Measurements from ENCODE around the gene CADM3.

CADM3 gene

DNA sequence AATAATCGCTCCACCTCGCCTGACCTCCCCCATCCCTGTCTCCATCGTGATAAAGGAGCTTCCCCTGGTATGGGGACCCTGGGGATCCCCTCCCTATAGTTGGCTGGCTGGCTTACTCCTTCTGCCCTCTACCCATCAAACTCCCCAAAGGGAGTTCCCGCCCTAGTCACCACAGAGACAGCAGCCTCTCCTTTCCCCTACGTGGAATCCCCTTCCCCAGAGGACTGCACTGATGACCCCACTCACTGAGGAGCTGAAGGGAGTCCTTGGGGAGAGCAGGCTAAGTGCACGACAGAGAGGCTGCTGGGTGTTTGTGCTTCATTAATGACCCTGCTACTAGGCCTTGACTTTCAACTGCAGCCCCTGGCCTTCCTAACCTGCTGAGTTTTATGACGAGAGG lies 1.9 kb downstream of the CADM3 start:
- no peak for DNase-seq (ENCODE audit: low read depth)

DNA sequence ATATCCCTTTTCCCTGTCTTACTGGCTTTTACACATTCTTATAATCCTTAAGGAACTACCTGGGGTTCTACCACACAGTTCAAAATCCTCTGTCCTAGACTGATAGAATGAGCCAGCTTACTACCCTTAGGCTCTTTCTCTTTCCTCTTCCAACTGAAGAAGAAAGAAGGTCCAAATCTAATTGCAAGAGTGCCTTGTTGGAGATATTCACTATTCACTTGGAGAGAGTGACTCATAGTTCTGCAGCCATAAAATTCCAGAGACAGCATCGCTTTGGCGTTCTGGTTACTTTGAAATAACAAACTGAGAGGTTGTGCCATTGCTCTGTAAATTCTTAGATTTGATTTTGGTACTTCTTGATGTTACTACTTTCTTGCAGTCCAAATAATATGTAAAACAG lies 4.2 kb downstream of the CADM3 start:
- peak; percentile 8 for DNase-seq (ENCODE audit: low read depth)

DNA sequence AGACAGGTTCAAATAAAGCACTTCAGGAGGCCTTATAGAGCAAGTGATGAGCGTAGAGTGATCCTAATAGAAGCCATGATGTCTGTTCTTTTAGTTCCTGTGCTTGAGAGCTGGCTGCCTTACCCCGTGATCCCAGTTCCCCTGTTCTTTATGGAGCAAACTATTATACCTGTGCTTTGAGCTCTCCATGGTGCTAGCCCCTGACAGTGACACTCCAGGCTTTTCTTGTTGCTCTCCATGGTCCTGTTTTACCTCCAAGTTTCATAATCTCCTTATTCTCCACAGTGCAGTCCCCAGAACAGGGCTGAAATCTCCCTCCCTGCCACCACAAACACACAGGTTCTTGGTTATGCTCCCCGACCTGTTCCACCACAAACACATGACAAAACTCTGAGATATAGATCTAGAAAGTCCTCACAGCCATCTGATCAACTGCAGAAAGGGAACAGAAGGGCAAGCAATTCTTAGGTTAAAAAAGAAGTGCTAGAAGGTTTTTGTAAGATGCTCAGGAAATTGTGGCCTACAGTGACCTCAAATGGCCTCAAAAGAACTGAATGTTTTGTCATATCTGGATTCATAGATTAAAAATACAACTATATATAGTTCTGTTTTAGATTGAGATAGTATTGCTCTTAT lies 6.0 kb downstream of the CADM3 start:
- DNase-seq (ENCODE audit: low read depth): peak; percentile 79

DNA sequence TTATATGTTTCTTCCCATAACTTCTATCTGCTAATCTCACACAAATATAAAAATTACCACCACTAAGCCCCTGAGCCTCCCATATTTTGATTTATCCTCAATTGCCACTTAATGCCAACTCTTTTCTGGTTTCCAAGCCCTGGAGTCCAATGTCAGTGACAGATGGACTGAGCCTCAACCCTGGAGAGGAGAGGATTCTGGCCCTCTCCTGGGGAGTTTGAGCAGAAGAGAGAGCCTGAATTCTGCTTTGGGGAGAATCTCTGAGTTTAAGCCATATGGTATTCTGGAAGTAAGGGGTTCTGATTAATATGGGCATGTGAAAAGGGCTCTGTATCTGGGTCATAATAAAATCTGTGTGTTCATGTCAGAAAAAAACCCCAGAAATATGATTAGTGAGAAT lies 8.5 kb downstream of the CADM3 start:
- no peak for DNase-seq (ENCODE audit: low read depth)

DNA sequence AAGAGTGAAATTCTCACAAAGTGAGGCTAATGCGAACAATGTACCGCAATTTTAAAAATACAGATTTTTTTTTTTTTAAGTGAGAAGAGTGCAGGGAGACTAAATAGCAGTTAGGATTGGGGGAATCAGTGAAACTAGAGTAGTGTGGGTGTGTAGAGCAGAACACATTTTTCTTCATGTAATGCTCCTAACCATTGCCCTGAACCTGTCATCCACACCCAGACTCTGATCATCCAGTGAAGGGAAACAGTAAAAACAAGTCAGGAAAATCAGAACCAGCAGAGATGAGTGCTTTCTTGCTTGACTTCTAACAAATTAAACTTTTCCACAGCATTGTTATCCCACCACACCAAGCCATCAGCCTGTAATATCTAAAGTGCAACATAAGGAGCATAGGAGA lies 9.1 kb downstream of the CADM3 start:
- no peak for DNase-seq (ENCODE audit: low read depth)

DNA sequence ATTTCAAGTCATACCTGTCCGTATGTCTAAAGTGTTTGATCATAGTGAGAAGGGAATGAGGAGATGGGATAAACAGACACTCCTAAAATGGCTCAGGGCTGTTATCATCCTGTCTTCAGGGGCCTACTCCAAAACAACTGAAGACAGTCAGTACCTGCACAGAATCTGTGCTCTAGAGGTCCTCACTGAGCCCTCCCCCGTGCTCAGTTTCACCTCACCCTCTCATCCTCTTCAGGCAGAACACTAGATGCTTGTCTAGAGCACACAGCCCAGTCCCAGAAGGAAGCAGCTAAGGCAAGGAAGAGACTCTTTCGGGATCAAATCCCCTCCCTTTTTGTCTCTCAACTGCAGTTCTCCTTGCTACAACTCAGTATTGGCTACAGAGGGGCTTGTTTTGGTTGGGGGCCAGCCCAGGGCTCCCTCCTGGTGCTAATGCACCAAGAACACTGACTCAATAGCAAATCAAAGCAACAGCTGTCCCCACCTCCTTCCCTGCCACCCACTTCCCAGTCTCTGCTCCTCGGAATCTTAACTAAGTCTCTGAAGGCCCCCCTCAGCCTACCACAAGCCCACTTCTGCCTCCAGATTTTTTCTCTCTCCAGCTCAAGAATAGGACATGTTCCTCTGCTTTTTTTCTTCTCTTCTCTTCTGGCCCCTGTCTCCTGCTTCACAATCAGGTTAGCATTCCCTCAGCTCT lies 10.1 kb downstream of the CADM3 start:
- no peak for DNase-seq (ENCODE audit: low read depth)

DNA sequence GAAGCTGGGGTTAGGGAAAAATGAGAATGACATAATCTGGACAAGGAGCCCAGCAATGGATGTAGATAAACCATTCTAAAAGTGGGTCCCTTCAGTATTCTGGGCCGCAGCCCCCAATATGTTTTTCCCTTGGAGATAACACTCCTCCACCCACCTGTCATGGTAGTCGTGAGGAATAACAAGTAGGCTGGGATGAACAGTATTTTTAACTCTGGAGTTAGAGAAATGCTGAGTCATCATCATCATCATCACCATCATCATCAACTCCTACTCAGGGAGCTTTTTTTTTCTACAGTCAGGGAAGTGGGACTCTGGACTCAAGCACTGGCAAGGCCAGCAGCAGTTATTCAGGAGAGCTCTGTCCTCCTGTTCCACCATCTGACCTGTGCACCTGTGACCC lies 12.8 kb downstream of the CADM3 start:
- no peak for DNase-seq (ENCODE audit: low read depth)

DNA sequence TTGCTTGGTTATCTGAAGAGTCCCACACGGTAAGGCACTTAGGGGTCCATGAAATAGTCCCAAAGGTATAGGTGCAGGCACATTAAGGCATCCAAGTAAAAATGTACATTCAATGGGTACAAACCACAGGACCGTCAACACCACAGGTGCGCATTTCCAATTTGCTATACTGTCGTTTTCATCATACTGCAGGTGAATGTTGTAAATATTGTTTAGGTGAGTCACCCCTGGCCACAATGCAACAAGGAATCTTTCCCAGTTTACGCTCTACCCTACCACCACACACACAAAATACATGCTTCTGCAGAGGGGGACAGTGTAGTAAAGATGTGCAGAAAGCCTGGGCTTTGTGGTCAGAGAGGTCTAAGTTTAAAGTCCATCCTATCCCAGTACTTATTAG lies 13.7 kb downstream of the CADM3 start:
- no peak for DNase-seq (ENCODE audit: low read depth)

DNA sequence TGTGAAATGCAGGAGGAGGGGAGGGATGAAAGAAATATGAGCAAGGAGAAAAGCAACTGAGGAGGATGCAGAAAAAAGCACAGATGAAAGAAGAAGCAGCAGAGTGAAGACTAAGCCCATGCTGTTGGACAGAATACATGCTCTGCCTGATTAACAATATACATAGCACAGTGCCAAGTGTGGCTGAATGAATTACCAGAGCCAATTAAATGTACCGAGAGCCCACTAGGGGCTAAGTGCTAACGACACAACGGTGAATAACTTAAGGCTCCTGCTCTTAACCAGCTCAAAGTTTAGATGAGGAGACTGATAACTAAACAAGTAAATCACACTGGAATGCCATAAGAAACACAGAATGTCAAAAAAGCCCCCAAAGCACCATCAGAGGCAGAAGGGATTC lies 15.6 kb downstream of the CADM3 start:
- DNase-seq (ENCODE audit: low read depth): no peak

DNA sequence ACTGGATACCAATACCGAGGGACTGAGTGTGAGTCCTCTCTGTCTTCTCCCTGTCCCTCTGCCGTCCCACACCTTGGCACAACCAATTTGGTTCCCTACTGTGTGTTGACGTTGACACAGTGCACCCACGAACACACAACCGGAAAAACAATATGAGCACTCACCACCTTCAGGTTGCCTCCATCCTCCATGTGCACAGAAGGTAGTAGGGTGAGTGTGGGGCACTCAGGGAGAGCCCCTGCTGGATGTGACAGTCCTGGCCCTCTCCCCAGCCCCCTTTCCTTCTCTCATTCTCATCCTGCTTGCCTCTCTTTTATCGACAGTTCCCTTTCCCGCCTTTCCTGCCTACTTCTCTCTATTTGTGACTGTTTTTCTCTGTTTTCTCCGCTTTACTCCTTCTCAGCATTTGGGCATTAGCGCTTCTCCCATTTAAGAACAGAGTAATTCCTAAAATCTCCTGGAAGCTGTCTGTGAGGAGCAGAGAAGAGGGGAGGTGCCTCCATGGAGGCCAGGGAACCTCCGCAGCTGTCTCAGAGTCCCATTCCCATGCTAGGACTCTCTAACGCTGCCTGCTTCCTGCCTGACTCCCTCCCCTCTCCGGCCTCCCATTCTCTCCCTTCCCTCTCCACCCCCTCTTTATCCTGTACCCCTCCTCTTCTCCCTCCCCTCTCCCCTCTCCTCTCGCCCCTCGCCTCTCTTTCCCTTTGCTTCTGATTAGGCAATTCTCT lies 16.4 kb downstream of the CADM3 start:
- no peak for DNase-seq (ENCODE audit: low read depth)

DNA sequence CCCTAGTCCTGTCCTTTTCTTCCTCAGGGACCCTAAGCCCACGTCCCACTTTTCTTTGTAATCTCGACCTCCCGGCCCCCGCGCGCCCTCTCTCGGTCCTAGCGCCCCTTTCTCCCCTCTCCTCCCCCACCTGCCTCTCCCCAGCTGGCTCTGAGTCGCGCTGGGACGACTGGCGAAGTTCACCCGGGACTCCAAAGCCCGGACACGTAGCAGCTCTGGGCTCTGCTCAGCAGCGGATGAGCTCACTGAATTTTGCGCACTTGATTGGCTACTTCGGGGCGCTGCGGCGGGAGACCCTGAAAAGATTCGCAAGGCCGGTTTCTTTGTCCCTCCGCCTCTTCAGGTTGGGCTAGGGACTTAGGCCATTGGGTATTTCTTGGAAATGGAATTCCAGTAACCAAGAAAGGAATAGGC lies 17.0 kb downstream of the CADM3 start:
- DNase-seq (ENCODE audit: low read depth): peak; percentile 58

DNA sequence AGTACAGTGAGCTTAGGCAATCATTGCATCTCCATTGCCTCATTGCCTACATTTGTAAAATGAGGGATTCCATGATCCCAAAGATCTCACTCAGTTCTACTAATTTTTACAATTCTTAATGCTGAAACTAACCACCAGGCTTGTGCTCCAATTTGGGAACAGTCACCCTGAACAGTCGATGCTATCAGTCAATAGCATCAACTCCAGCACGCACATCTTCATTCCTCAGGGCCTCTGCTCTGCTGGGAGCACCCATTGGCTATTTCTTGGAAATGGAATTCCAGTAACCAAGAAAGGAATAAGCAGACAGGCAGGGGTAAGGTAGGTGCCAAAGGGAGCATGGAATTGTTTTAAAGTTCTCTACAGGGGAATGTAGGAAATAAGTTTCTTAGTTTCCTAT lies 19.0 kb downstream of the CADM3 start:
- DNase-seq (ENCODE audit: low read depth): no peak

DNA sequence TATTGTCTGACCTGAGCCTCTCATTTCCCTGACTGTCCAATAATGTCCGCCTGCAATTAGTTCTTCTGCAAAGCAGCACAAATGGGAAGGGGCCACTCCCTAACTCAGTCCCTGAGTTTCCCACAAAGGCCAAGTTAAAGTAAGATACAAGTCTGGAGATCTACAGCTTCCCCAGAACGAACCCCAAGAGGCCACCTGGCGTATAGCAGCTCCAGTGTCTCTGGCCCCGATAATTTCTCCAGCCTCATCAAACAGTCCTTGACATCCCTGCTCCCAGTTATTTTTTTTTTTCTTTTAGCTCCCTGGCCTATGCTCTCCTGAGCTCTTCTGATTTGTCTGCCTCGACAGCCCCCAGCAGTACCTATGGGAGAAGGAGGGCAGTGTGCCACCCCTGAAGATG lies 25.1 kb downstream of the CADM3 start:
- no peak for DNase-seq (ENCODE audit: low read depth)

DNA sequence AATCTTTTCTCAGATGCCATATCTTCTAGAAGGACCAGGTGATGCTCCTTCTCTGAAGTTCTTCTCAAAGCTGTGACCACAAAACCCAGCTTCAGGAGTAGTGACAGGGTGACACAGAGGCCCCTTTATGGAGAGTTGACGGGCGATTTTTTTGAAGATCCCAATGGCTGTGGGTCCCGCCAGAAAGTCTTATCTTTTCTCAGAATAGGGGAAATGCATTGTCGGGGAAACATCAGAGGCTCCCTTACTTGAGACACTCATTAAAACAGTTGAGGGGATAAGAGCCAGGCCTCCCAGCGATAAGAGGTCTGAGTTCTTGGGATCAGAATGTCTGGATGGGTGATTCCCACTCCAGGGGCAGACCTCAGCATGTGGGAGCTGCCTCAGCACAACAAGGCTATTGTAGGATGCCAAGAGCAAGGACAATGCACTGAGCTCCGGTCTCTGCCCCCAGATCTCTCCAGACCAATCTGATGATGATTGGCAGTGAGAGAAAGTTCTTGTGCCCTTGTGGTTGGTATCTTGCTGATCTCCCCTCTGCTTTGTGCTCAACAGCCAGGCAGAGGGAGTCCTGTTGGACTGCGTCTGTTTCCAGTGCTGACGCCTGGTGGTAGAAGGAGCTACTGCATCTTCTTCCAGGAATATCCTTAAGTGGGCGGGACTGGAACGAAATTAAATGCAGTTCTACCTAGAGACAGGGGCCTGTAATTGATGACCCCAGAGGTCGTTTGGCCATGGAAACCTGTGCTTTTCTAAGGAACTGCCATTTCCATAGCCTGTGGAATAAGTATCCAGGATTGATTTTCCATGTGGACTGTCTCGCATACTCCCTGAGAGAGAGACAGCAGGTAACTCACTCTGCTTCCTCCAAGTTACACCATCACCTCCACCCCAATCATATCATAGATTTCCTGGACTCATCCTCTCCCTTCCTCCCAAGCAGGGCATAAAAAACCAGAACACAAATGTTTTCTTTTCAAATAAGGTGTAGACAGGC lies 26.4 kb downstream of the CADM3 start:
- DNase-seq (ENCODE audit: low read depth): peak; percentile 77

DNA sequence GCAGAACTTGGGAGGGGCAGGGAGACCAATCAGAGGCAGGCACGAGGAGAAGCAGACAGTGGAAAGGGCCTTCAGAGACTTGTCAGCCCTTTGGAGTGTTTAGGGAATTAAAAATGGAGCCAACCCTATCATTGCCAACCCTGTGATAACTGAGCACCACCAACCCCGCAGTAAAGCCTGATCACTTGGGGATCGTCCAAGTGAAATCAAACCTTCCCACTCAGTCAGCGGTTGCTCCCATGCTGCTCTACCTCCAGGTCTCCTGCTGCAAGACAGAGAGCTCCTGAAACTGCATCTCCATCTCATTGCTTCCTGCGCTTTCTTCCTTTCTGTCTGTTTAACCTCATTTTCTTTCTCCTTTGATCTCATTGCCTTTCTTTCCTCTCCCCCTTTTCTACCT lies 28.5 kb downstream of the CADM3 start:
- no peak for DNase-seq (ENCODE audit: low read depth)

DNA sequence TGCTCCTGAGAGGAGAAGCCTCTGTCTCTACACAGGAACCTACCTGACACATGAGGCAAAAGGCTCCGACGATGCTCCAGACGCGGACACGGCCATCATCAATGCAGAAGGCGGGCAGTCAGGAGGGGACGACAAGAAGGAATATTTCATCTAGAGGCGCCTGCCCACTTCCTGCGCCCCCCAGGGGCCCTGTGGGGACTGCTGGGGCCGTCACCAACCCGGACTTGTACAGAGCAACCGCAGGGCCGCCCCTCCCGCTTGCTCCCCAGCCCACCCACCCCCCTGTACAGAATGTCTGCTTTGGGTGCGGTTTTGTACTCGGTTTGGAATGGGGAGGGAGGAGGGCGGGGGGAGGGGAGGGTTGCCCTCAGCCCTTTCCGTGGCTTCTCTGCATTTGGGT lies 29.4 kb downstream of the CADM3 start:
- no peak for DNase-seq (ENCODE audit: low read depth)

DNA sequence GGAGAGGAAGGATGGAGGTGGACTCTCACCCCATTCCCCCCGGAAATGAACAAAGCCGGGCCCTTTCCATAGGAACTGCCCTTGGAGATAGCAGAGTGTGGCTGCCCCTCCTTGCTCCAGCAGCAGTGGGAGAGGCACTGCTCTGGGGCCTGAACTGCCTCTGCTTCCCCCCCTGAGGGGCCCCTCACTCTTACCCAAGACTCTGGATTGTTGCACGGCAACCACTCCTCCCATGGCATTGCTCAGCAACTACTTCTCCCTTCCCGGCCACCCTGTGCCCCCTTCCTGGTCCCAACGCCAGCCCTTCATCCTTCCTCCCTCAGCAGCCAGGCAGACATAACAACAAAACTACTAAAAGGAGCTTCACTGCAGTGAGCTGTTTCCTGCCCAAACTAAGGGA lies 30.2 kb downstream of the CADM3 start:
- DNase-seq (ENCODE audit: low read depth): no peak

DNA sequence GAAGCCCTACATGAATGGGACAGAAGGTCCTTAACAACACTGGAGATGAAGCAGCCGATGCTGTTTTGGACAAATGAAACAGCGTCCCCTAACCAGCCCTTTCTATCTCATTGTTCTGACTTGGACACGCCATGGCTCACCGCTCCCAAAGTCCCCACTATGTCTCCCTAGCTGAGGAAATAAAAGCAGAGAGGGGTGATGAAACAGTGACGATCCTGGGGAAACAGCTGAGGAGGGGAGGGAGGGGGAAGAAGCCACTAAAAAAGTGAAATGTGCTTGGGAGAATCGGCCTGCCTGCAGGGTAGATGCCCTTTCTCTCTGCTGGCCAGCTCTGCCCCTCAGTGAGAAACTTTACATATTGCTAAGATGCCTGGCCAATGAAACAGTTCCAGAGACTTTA lies 32.2 kb downstream of the CADM3 start:
- no peak for DNase-seq (ENCODE audit: low read depth)

DNA sequence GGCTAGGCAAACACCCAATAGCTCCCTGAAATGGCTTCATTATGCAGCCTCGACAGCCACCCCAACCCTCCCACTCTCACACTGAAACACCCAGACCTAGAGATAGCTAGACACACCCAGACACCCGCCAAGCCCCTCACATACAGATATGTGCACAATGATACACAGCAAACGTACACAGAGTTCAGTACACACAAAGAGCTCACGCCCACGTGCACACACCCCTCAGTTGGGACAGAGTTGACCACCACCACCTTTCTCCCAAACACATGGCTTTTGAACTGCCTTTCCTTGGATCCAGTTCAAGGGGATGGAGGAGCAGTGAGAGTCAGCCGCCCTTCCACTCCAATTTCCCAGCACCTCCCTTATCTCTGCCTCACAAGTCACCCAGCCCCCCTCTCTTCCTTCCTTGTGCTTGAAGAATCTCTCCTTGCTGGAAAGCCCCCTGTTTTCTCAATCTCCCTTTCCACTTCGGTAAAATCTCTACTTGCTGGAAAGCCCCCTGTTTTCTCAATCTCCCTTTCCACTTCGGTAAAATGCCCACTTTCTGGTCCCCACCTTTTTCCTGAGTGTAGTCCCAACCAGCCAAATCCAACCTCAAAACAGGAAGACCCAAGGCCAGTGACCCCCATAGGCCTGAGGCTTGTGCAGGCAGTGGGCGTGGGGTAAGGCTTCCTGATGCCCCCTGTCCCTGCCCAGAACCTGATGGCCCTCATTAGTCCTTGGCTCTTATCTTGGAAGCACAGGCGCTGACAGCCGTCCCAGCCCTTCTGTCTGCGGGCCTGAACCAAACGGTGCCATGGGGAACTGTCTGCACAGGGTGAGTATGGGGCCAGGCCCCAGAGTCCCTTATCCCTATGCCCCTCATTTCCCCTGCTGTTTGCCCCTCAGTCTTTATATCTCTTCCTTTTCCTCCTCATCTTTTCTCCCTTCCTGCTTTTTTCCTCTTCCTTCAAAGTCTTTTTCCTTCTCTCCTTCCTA lies 33.0 kb downstream of the CADM3 start, which contains the start of gene ACKR1:
TSS of gene ACKR1 (plus strand) at position 715 of the 981 bp plus-strand sequence. CDS start at position 800, 85 bp downstream.
- no peak for DNase-seq (ENCODE audit: low read depth)

DNA sequence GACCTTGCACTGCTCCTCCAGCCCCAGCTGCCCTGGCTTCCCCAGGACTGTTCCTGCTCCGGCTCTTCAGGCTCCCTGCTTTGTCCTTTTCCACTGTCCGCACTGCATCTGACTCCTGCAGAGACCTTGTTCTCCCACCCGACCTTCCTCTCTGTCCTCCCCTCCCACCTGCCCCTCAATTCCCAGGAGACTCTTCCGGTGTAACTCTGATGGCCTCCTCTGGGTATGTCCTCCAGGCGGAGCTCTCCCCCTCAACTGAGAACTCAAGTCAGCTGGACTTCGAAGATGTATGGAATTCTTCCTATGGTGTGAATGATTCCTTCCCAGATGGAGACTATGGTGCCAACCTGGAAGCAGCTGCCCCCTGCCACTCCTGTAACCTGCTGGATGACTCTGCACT lies 33.8 kb downstream of the CADM3 start:
- no peak for DNase-seq (ENCODE audit: low read depth)

DNA sequence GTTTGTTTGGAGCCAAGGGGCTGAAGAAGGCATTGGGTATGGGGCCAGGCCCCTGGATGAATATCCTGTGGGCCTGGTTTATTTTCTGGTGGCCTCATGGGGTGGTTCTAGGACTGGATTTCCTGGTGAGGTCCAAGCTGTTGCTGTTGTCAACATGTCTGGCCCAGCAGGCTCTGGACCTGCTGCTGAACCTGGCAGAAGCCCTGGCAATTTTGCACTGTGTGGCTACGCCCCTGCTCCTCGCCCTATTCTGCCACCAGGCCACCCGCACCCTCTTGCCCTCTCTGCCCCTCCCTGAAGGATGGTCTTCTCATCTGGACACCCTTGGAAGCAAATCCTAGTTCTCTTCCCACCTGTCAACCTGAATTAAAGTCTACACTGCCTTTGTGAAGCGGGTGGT lies 34.7 kb downstream of the CADM3 start:
- DNase-seq (ENCODE audit: low read depth): no peak
